GM21447 (cell line): Measurements from ENCODE around the gene SPOPL.
"Not testable (repeated sequence)": the region's sequence is repeated elsewhere in the genome, so short reads cannot be mapped to it uniquely, and the experiment has no call there.

Experiments used
- ATAC-seq: cut with Tn5 transposase; IDR thresholded peaks from one replicate; pipeline ENCODE4 v1.9.1; 2021; ENCODE audit not compliant: unreplicated experiment

The SPOPL gene

DNA sequence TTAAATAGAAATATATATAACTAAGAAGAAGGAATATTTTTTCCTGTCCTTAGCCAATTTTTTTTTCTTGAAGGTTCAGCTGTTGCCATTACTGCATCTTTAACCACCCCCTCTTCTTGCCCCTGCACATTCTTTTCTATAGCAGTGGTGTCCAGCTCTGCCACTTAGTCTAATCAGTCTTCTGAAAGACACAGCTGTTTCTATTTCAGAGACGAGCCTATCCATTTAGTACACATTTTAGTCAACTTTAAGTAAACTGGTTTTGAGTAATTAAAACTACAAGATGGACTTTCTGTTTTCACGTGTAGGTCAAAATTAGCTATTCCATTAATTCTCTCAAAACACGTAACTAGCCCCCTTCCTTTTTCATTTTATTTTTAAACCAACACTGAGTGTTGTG, 21.0 kb downstream of the SPOPL start:
- peak; percentile 73 for ATAC-seq

DNA sequence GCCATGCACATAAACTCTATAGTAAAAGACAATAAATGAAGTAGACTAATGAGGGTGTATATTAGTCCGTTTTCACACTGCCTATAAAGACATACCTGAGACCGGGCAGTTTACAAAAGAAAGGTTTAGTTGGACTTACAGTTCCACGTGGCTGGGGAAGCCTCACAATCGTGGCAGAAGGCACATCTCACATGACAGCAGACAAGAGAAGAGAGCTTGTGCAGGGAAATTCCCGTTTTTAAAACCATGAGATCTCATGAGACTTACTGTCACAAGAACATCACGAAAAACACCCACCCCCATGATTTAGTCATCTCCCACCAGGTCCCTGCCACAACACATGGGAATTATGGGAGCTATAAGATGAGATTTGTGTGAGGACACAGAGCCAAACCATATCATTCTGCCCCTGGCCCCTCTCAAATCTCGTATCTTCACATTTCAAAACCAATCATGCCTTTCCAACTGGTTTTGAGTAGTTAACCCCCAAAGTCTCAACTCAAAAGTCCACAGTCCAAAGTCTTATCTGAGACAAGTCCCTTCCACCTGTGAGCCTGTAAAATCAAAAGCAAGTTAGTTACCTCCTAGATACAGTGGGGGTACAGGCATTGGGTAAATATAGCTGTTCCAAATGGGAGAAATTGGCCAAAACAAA, 21.6 kb downstream of the SPOPL start:
- peak; percentile 51 for ATAC-seq

DNA sequence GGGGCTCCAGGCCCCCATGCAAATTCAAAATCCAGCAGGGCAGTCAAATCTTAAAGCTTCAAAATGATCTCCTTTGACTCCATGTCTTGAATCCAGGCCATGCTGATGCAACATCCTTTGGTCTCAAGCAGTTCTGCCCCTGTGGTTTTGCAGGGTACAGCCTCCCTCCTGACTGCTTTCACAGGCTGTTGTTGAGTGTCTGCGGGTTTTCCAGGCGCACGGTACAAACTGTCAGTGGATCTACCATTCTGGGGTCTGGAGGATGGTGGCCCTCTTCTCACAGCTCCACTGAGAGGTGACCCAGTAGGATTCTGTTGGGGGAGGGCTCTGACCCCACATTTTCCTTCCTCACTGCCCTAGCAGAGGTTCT, 22.1 kb downstream of the SPOPL start:
- not testable (repeated sequence) for ATAC-seq

DNA sequence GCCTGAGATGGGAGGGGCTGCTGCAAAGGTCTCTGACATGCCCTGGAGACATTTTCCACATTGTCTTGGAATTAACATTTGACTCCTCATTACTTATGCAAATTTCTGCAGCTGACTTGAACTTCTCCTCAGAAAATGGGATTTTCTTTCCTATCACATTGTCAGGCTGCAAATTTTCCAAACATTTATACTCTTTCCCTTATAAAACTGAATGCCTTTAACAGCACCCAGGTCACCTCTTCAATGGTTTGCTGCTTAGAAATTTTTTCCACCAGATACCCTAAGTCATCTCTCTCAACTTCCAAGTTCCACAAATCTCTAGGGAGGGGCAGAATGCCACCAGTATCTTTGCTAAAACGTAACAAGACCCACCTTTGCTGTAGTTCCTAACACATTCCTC, 22.8 kb downstream of the SPOPL start:
- ATAC-seq, result not testable (repeated sequence)

DNA sequence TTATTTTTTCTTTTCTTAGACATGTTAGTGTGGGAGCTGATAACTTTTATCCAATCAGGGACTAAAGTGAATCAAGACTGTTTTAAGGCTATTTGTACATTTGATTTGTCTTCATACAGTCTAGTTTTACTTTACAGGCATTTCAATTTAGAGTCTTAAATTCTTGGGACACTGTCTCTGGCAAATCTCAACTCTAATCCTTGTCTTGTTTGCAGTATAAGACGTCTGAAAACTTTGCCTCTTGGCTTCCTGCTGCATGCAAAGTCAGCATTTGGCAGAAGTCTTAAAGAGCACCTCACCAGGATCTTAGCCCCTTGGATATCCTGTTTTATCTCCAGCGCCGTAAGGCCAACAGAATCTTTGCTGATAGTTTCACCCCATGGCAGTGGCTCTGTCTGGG, 30.3 kb downstream of the SPOPL start:
- ATAC-seq, result no peak

DNA sequence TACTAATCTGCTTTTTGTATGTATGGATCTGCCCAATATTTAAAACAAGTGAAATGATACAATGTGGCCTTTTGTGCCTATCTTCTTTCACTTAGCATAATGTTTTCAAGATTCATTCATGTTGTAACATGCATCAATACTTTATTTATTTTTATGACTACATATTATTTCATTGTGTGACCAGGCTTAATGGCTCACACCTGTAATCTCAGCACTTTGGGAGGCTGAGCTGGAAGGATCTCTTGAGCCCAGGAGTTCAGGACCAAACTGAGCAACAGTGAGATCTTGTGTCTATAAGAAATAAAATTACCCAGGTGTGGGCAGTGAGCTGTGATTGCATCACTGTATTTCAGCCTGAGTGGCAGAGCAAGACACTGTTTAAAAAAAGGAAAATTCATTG, 33.2 kb downstream of the SPOPL start:
- no peak for ATAC-seq

DNA sequence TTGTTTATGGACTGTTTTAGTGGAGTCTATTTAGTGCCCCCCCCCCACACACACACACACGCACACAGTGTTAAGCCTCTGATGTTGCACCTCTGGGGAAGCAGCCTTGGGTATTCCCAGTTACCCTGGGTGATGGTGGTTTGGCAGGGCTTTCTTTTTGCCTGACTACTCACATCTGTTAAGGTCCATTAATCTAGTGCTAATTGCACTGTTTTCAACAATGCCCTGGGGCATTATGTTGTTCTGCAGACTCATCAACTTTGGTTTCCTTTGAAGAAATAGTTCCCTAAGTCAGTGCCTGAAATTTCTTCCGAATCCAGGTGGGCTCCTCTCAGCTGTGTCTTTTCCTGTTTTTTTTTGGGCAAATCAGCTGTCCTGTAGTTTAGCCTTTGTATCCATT, 34.7 kb downstream of the SPOPL start:
- peak; percentile 86 for ATAC-seq

DNA sequence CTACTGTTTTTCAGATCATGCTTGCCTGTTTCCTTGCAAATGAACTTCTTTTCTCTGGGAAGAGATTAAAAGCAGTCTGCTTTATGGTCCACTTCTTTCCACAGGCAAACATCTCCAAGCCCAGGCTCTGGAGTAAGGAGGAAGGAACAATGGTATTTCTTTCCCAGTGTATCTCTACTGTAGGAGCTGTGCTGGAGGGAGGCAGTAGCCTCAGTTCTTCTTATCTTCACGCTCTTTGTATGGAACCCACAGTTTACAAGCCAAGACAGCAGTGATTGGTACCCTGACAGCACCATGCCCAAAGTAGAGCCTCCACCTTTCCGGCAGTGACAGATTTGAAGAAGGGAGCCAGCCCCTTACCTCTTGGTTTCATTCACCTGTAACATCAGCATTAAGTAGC, 35.2 kb downstream of the SPOPL start:
- peak; percentile 10 for ATAC-seq

DNA sequence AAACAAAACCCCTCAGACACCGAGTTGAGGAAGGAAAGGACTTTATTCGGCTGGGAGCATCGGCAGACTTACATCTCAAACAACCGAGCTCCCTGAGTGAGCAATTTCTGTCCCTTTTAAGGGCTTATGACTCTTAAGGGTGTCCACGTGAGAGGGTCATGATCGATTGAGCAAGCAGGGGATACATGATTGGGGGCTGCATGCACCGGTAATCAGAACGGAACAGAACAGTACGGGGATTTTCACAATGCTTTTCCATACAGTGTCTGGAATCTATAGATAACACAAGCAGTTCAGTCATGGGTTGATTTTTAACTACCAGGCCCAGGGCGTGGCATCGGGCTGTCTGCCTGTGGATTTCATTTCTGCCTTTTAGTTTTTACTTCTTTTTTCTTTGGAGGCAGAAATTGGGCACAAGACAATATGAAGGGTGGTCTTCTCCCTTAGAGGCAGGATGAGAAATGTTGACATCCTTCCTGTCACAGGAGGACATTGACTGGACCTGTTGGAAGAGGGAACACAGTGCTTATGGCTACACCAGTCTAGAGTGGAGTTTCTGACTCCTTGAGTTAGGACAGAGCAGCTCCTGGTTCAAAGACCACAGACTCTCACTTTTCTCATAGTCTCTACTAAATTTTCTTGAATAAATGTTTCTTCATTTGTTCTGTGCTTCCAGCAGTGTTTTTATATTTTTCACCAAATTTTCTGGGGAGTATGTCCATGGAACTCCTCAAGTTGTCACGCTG, 35.8 kb downstream of the SPOPL start:
- ATAC-seq, result no peak

DNA sequence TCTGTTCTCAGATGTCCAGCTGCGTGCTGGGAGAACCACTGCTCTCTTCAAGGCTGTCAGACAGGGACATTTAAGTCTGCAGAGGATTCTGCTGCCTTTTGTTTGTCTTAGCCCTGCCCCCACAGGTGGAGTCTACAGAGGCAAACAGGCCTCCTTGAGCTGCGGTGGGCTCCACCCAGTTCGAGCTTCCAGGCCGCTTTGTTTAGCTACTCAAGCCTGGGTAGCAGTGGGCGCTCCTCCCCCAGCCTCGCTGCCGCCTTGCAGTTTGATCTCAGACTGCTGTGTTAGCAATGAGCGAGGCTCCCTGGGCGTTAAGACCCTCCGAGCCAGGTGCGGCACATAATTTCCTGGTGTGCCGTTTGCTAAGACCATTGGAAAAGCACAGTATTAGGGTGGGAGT, 42.6 kb downstream of the SPOPL start:
- ATAC-seq, result not testable (repeated sequence)

DNA sequence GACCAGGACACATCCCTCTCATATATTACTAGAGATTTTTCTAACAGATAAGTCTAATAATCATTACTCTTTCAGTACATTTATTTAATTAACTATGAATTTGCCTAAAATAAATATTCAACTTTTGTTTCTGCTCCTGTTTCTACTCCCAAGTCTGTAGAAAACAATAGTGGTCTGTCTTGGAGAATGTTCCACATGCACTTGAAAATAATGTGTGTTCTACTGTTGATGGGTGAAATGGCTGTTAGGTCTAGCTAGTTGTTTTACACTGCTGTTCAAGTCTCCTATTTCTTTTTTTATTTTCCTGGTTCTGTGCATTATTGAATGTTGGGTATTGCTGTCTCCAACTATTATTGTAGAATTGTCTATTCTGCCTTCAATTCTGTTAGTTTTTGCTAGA, 47.2 kb downstream of the SPOPL start:
- no peak for ATAC-seq

DNA sequence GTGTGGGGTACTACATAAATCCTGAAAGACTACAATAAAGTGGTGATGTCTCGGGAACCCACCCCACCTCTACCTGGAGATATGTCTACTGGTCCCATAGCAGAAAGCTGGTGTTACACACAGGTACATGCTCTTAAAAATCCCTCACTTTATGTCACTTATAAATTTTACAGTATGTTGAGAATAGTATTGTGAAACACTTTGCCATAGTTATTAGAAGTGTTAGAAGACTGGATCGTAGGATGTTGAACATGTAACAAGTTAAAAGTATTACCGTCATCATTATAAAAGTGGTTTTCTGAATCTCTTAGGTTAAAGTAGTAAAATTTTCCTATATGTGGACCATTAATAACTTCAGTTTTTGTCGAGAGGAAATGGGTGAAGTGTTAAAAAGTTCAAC, 48.6 kb downstream of the SPOPL start:
- no peak for ATAC-seq

DNA sequence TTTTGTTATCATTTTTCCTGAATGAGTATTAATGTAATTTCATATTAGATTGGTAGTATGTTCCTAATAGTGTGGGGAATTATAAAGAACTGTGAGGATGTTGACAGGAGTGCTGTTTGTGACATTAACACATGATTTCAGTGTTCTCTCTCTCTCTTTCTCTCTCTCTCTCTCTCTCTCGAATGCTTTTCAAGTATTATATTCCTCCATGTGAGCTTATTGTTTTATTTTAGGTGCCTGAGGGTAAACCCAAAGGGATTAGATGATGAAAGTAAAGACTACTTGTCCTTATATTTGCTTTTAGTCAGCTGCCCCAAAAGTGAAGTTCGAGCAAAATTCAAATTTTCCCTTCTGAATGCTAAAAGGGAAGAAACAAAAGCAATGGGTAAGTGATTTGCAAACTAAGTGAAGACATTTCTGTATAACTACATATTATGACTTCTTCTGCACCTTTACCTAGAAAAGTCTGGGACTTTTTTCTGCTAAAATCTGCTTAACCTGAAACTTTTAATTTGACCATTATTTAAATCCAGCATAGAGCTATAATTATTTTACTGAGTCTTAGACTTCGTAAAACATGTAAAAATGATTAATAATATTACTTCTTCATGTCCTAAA, 49.2 kb downstream of the SPOPL start:
- ATAC-seq, result no peak

DNA sequence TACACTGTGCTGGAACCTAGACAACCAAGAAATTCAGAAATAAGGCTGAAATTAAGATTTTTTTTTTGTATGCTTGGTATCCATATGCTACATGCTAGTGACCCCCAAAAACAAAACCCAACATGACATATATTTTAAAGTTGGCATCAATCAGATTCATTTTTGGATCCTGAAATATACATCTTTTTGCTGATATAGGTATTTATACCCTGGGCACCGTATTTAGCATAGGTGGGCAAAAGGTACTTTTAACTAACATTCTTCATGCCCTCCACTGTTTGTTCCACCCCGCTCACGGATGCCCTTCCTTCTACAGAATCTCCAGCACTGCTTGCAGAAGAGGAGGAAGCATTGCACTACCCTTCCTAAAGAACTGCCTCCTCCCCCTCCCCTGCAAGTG, 52.6 kb downstream of the SPOPL start:
- no peak for ATAC-seq

DNA sequence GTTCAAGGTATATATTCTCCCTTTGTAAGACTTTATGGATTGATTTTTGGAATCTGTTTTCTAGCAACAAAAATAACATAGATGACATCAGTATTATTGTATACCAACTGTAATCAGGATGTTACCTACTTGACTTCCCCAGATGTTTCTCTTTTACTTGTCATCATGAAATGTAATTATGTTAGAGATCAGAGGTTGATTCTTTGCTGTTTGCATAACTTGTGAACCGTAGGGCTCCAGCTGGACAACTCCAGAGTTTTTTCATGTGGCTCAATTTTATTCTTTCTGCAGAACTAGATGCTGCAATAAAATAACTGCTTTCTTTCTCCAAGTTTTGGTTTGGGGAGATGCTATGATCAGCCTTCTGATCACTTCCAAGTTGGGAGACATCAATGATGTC, 58.1 kb downstream of the SPOPL start:
- ATAC-seq, result no peak

DNA sequence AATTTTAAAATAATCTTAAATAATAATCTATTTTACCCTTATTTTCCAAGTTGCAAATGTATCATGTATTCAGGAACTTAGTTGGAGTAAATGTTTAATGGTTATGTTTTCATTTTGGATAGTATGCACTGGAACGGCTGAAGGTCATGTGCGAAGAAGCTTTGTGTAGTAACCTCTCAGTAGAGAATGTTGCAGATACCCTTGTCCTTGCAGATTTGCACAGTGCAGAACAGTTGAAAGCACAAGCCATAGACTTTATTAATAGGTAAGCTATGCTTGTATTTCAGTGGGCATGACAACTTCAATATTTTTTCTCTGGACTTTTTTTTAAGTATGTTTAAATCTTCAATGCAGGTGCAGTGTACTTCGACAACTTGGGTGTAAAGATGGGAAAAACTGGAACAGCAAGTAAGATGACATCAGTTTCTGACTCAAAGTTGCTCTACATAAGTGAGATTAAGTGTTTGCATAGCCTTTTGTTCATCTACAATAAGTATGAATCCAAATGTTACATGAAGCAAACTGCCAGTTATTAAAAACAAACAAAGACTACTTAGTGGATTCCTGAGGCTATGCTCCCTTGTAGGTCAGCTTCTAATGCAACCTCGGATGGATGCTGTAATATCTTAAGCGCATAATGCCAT, 63.1 kb downstream of the SPOPL start:
- no peak for ATAC-seq

DNA sequence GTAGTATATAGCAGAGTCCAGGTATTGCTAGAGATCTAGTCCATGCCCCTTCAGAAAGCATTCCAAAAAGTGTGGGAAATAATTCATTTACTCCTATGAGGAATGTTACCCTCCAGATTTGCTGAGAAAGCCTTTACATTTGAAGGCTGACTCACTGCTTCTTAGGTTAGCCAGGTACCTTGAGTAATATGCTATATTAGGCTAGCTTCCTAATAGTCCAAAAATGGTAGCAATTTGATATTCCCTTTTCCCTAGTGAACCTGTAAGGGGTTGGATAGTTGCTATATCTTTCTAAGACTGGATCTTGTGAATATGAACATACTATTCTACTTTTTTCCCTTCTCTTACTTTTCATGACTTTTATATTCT, 63.6 kb downstream of the SPOPL start:
- no peak for ATAC-seq

DNA sequence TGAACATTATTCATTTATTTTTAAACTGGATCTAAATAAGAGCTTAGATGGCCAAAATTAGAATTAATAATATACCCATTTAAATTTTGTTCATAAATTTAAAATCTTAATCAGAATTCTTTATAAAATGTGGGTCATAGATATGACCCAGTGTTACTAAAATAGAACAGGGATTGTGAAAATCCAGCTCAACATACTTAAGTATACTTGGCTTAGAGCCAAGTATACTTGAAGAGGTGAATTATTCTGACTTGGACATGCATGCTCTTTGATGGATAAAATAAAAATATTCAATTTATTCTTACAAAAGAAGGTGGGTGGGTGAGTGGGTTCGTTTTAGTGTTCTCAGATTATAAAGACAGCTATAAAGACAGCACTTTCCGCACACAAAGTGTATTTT, 70.7 kb downstream of the SPOPL start:
- no peak for ATAC-seq

DNA sequence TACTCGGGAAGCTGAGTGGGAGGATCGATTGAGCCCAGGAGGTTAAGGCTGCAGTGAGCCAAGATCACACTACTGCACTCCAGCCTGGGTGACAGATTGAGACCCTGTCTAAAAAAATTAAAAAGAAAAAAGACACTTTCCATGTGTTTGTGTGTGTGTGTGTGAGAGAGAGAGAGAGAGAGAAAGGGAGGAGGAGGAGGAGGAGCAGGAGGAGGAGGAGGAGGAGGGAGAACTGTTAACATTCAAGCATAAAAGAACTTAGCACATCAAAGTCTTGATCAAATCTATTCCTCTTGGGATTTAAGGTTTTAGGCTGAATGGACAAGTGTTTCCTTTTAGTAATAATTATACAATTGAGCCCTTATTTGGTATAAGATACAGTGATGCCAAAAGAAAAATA, 75.5 kb downstream of the SPOPL start:
- ATAC-seq, result no peak

DNA sequence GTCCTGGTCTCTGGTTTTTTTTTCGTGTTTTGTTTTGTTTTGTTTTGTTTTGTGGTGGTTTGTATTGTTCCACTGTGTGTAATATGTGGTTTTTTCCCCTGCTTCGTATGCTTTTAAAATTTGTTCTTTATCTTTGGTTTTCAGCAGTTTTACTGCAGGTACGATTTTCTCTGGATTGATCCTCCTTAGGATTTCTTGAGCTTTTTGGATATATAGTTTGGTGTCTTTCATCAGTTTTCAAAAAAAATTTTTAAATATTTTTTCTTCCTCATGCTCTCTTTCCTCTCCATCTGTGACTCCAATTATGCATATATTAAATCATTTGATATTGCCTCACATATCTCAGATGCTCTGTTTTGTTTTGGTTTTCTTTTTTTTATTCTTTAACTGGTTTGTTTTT, 78.0 kb downstream of the SPOPL start:
- no peak for ATAC-seq

DNA sequence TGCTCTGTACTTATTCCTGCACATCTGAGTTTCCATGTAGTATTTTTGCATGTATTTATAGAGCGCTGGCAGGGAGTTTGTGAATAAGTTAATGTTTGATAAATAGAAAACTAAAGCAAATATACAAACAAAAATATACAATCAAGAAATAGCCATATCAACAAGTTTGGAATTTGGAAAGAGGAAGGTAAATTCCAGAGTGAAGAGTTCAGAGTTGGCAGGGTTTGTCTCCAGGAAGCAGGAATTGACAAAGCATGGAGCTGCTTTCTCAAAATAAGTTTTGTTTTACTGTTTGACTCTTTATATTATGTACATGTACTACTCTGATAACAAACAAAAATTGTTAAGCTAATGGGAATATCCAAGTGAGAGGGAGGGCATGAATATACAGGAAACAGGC, 80.3 kb downstream of the SPOPL start:
- ATAC-seq, result no peak

DNA sequence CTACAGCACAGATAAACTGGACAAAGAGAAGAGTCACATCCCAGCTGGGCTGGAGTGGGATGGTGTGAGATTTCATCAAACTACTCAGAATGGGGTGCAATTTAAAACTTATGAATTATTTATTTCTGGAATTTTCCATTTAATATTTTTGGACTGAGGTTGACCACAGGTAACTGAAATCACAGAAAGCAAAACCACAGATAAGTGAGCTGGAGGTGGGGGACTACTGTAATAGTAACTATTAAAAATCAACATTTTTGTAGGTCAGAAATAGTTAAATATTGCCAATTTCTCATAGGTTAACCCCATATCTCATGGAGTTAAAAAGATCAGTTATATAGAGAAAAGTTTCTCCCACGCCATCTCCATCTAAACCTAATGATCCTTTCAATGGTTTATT, 88.1 kb downstream of the SPOPL start:
- no peak for ATAC-seq
